Upper lobe of left lung (tissue), 6 donors: ENCODE data around the gene KLHDC2. TPM values are rescaled to one million over a fixed set of nuclear protein-coding genes. Genes with fewer than 3 reads are reported as not detected.
"Not testable (repeated sequence)": the region's sequence is repeated elsewhere in the genome, so short reads cannot be mapped to it uniquely, and the experiment has no call there.

Experiments used
- ATAC-seq, 2 donors: fragments of 200-7000 bp; cut with Tn5 transposase; one replicate each; pipeline ENCODE4 v1.9.1; 2022; ENCODE audit warnings: mild to moderate bottlenecking in 2 of 2, moderate library complexity in 2 of 2; ENCODE audit not compliant: low FRiP score in 2 of 2
- DNase-seq, 2 donors: peaks; one replicate each; pipeline ENCODE4 v3.0.0-alpha.2; 2019 to 2020
- H3K27ac ChIP-seq, 4 donors: fragments of 200-600 bp; sonication (generic); one replicate each; pipeline ENCODE4 v1.5.1; 2016 to 2019
- H3K27me3 ChIP-seq, 4 donors: fragments of 200-600 bp; sonication (generic); one replicate each; pipeline ENCODE4 v1.5.1; 2017 to 2019
- H3K36me3 ChIP-seq, 4 donors: fragments of 200-600 bp; sonication (generic); one replicate each; pipeline ENCODE4 v1.5.1; 2016 to 2019
- H3K4me1 ChIP-seq, 4 donors: fragments of 200-600 bp; sonication (generic); one replicate each; pipeline ENCODE4 v1.5.1; 2018 to 2019
- H3K4me3 ChIP-seq, 4 donors: fragments of 200-600 bp; sonication (generic); one replicate each; pipeline ENCODE4 v1.5.1; 2017 to 2019; ENCODE audit warnings: mild to moderate bottlenecking in 2 of 4, moderate library complexity in 1 of 4
- H3K9me3 ChIP-seq, 4 donors: fragments of 200-600 bp; sonication (generic); one replicate each; pipeline ENCODE4 v1.5.1; 2018 to 2019
- EP300 ChIP-seq, 4 donors: sonication (generic); formaldehyde crosslinking; IDR thresholded peaks; one replicate each; pipeline ENCODE4 v1.5.1; 2017; ENCODE audit warnings: antibody characterized with exemption in 4 of 4, control low read depth in 2 of 4
- POLR2A ChIP-seq, 4 donors: fragments of 450-650 bp; IDR thresholded peaks; one replicate each; pipeline ENCODE4 v1.5.1; 2016 to 2017; ENCODE audit warnings: antibody characterized with exemption in 4 of 4, mild to moderate bottlenecking in 2 of 4
- POLR2AphosphoS5 ChIP-seq, 2 donors: sonication (generic); formaldehyde crosslinking; IDR thresholded peaks; one replicate each; pipeline ENCODE4 v1.5.1; 2017; ENCODE audit warnings: antibody characterized with exemption in 2 of 2
- WGBS, 2 donors: methylation state at CpG; one replicate each; pipeline ENCODE4 v1.1.5; 2017 to 2018; 5-methylcytosine and 5-hydroxymethylcytosine counted together
- total RNA-seq, 6 donors: library from RNA; depleted of rRNA in 4 of 6; stranded (reverse); fragments of >200 nt in 4 of 6; gene quantifications; one replicate each; pipeline versions ENCODE4 v1.1.0 to v1.2.1, GENCODE V29; 2016 to 2021
- TF ChIP-seq, protein P1 (sequence below), 6 experiments: fragments of 450-650 bp in 4 of 6; fragments of 200-600 bp in 2 of 6; sonication (generic) in 2 of 6; IDR thresholded peaks; one replicate each; pipeline ENCODE4 v1.5.1; 2016 to 2019; ENCODE audit warnings: antibody characterized with exemption in 6 of 6
- donor health status: DM: no; HTN: no; CAD: no; lungs with moderate emphysema.
- donor health status: DM: no; HTN: yes; CAD: no; lungs with severe emphysema.

Gene KLHDC2
- total RNA-seq, 6 donors from 2014 or later = 35.4 to 77.5 (median 53.8) TPM

DNA sequence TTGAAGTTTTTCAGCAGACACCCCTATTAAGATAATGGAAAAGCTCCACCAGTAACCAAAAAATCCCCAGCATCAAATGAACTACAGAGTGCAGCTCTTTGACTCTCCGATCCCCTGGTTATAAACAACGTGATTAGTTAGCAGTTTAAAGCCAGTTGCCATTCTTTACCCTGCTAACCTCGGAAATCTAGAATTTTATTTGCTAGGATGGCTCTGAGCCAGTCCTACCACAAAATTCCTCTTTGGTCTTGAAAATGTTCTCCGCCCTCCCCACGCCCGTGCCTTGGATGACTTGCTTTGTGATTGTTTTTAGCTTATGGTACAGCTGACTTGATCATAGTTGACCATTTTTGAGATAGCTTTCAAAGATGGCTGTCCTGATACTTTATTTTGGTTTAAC is 1.2 kb downstream of the KLHDC2 start:
- Histone ChIP-seq H3K27me3 (no peaks in the 10 kb centered on the region), H3K4me3 (peak overlapping the region; percentile 63 to 99 (median 90)), H3K4me1 (peaks cover 24 to 35% (median 29%) of the 10 kb centered on the region in 4 donors), H3K27ac (peak overlapping the region; percentile 93 to 98 (median 97)), H3K36me3 (peaks cover 3 to 21% (median 4%) of the 10 kb centered on the region in 4 donors), H3K9me3 (no peaks in the 10 kb centered on the region)
- no peak for TF ChIP-seq POLR2AphosphoS5 (IDR thresholded peaks at IDR 0.05)
- no peak for TF ChIP-seq POLR2A (IDR thresholded peaks at IDR 0.05)
- TF ChIP-seq EP300 (IDR thresholded peaks at IDR 0.05) = no peak
- TF ChIP-seq, protein P1, sequence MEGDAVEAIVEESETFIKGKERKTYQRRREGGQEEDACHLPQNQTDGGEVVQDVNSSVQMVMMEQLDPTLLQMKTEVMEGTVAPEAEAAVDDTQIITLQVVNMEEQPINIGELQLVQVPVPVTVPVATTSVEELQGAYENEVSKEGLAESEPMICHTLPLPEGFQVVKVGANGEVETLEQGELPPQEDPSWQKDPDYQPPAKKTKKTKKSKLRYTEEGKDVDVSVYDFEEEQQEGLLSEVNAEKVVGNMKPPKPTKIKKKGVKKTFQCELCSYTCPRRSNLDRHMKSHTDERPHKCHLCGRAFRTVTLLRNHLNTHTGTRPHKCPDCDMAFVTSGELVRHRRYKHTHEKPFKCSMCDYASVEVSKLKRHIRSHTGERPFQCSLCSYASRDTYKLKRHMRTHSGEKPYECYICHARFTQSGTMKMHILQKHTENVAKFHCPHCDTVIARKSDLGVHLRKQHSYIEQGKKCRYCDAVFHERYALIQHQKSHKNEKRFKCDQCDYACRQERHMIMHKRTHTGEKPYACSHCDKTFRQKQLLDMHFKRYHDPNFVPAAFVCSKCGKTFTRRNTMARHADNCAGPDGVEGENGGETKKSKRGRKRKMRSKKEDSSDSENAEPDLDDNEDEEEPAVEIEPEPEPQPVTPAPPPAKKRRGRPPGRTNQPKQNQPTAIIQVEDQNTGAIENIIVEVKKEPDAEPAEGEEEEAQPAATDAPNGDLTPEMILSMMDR (IDR thresholded peaks at IDR 0.05) = no peak
- WGBS, 2 donors = 11 to 27% methylated on average over 6 of the region's 6 CpGs
- DNase-seq (no peak), ATAC-seq (peak in 1 of 2 donors; percentile 24)

DNA sequence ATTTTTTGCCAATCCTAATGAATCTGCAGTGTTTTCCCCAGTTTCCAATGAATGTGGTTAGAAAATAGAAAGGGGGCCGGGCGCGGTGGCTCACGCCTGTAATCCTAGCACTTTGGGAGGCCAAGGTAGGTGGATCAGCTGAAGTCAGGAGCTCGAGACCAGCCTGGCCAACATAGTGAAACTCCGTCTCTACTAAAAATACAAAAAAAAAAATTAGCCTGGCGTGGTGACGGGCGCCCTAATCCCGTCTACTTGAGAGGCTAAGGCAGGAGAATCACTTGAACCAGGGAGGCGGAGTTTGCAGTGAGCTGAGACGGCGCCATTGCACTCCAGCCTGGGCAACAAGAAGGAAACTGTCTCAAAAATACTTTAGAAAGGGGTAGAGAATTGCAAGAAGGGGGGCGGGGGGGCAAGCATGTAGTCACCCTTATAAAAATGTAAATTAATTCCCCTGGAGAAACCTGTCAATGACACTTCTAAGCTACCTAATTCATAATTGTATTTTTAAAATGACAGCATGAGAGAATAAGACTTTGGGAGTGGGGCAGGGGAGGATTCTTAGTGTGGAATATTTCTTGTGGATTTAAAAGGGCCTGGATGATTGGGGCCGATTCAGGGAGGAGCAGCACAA is 1.7 kb downstream of the KLHDC2 start:
- Histone ChIP-seq H3K4me1 (peaks cover 24 to 35% (median 29%) of the 10 kb centered on the region in 4 donors), H3K27ac (peak overlapping the region; percentile 93 to 98 (median 97)), H3K4me3 (peak overlapping the region in 3 of 4 donors; percentile 87 to 99 (median 92)), H3K27me3 (no peaks in the 10 kb centered on the region), H3K9me3 (no peaks in the 10 kb centered on the region), H3K36me3 (peaks cover 4 to 26% (median 6%) of the 10 kb centered on the region in 4 donors)
- ATAC-seq = no peak
- TF ChIP-seq POLR2AphosphoS5 (IDR thresholded peaks at IDR 0.05) (no peak), POLR2A (IDR thresholded peaks at IDR 0.05) (no peak), EP300 (IDR thresholded peaks at IDR 0.05) (no peak)
- TF ChIP-seq, protein P1 (IDR thresholded peaks at IDR 0.05) = no peak
- peak; percentile 20 to 38 for DNase-seq
- 65 to 74% methylated on average over 15 of the region's 15 CpGs for WGBS, 2 donors

- peak in 1 of 2 donors; percentile 46 for DNase-seq
- peak overlapping the region; percentile 93 to 98 (median 97) for H3K27ac ChIP-seq
- WGBS, 2 donors = 52 to 63% methylated on average over 4 of the region's 4 CpGs
- peak in 1 of 2 donors; percentile 24 for ATAC-seq
- H3K4me1 ChIP-seq = peaks cover 24 to 35% (median 29%) of the 10 kb centered on the region in 4 donors
- H3K36me3 ChIP-seq = peaks cover 8 to 33% (median 11%) of the 10 kb centered on the region in 4 donors
- peak overlapping the region in 3 of 4 donors; percentile 87 to 99 (median 92) for H3K4me3 ChIP-seq
- TF ChIP-seq EP300 (IDR thresholded peaks at IDR 0.05) (no peak), POLR2AphosphoS5 (IDR thresholded peaks at IDR 0.05) (no peak), POLR2A (IDR thresholded peaks at IDR 0.05) (no peak)
- TF ChIP-seq, protein P1 (IDR thresholded peaks at IDR 0.05) = no peak
- H3K27me3 ChIP-seq = no peaks in the 10 kb centered on the region
- H3K9me3 ChIP-seq = no peaks in the 10 kb centered on the region
Measured at GRCh38 chr14:49770212-49770817, 2.4 kb downstream of the KLHDC2 start.

- H3K27ac ChIP-seq, H3K9me3 ChIP-seq, H3K27me3 ChIP-seq, DNase-seq, ATAC-seq, H3K4me3 ChIP-seq: not testable (repeated sequence)
- Histone ChIP-seq H3K36me3 (peaks cover 9 to 43% (median 15%) of the 10 kb centered on the region in 4 donors), H3K4me1 (peaks cover 24 to 33% (median 27%) of the 10 kb centered on the region in 4 donors)
- WGBS, 2 donors = 93% methylated on average over 10 of the region's 10 CpGs
Measured at GRCh38 chr14:49771691-49772090, 3.7 kb downstream of the KLHDC2 start.

GRCh38 chr14:49774106-49774505 is 6.2 kb downstream of the KLHDC2 start:
- ATAC-seq (no peak), DNase-seq (no peak)
- Histone ChIP-seq H3K4me1 (peaks cover 21 to 23% (median 22%) of the 10 kb centered on the region in 4 donors), H3K4me3 (no peak overlapping the region), H3K27ac (no peak overlapping the region), H3K36me3 (peaks cover 23 to 67% (median 35%) of the 10 kb centered on the region in 4 donors), H3K27me3 (no peaks in the 10 kb centered on the region), H3K9me3 (no peaks in the 10 kb centered on the region)
- TF ChIP-seq EP300 (IDR thresholded peaks at IDR 0.05) (no peak), POLR2AphosphoS5 (IDR thresholded peaks at IDR 0.05) (no peak), POLR2A (IDR thresholded peaks at IDR 0.05) (no peak)
- TF ChIP-seq, protein P1 (IDR thresholded peaks at IDR 0.05) = no peak
- 94 to 100% methylated on average over 1 of the region's 1 CpG for WGBS, 2 donors
